ENCODE measurements around the gene PHTF2.

PHTF2 gene

GRCh38 chr7:77808517-77808916 lies 9.9 kb downstream of the PHTF2 start:
- H3K4me3 Mint-ChIP-seq = no peak overlapping the region
- H3K9me3 Mint-ChIP-seq = no peaks in the 10 kb centered on the region
- H3K4me1 Mint-ChIP-seq = peaks cover 59% of the 10 kb centered on the region
- no peak overlapping the region for H3K27ac Mint-ChIP-seq
- H3K36me3 Mint-ChIP-seq = peaks cover 21% of the 10 kb centered on the region
- H3K27me3 Mint-ChIP-seq = no peaks in the 10 kb centered on the region

GRCh38 chr7:77811516-77812289 lies 13.1 kb downstream of the PHTF2 start:
- peaks cover 18% of the 10 kb centered on the region for H3K36me3 Mint-ChIP-seq
- no peaks in the 10 kb centered on the region for H3K27me3 Mint-ChIP-seq
- H3K27ac Mint-ChIP-seq = no peak overlapping the region
- H3K4me3 Mint-ChIP-seq = no peak overlapping the region
- H3K4me1 Mint-ChIP-seq = peaks cover 52% of the 10 kb centered on the region
- H3K9me3 Mint-ChIP-seq = peaks cover 2% of the 10 kb centered on the region

GRCh38 chr7:77812290-77812685 lies 13.7 kb downstream of the PHTF2 start:
- H3K4me1 Mint-ChIP-seq = peaks cover 55% of the 10 kb centered on the region

DNA sequence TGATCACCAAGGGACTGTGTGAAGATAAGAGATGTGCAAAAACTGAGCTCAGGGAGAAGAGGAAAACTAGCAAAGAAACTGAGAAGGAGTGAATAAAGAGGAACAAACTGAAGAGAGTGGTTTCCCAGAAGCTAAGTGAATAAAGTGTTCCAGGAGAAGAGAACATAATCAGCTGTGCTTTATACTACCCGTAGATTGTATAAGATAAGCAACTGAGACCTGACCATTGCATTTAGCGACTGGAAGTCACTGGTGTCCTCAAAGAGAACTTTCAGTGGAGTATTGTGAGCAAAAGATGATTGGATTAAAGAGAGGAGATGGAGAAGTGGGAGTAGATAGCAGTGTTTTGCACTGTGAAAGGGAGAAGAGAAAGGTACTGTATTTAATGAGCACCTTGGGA lies 14.6 kb downstream of the PHTF2 start:
- Mint-ChIP-seq H3K4me3 (no peak overlapping the region), H3K27ac (no peak overlapping the region)

More at GRCh38 chr7:77812290-77812685, 13.7 kb downstream of the PHTF2 start:
- Mint-ChIP-seq H3K36me3 (peaks cover 20% of the 10 kb centered on the region), H3K4me3 (no peak overlapping the region), H3K9me3 (peaks cover 8% of the 10 kb centered on the region), H3K27me3 (no peaks in the 10 kb centered on the region), H3K27ac (no peak overlapping the region)

DNA sequence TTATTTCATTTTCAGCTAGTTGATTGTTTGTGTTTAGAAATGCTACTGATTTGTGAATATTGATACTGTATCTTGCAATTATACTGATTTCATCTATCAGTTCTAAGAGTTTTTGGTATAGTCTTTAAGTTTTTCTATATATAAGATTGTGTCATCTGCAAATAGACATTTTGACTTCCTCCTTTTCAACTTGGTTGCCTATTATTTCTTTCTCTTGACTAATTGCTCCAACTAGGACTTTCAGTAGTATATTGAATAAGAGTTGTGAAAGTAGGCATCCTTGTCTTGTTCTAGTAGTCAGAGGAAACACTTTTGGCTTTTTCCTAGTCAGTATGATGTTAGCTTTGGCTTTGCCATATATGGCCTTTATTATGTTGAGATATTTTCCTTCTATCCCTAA lies 20.4 kb downstream of the PHTF2 start:
- no peaks in the 10 kb centered on the region for H3K27me3 Mint-ChIP-seq
- H3K4me3 Mint-ChIP-seq = no peak overlapping the region
- peaks cover 44% of the 10 kb centered on the region for H3K9me3 Mint-ChIP-seq

More for the DNA sequence above, 14.6 kb downstream of the PHTF2 start:
- no peaks in the 10 kb centered on the region for H3K27me3 Mint-ChIP-seq
- H3K36me3 Mint-ChIP-seq = peaks cover 17% of the 10 kb centered on the region
- H3K9me3 Mint-ChIP-seq = peaks cover 10% of the 10 kb centered on the region
- peaks cover 50% of the 10 kb centered on the region for H3K4me1 Mint-ChIP-seq

DNA sequence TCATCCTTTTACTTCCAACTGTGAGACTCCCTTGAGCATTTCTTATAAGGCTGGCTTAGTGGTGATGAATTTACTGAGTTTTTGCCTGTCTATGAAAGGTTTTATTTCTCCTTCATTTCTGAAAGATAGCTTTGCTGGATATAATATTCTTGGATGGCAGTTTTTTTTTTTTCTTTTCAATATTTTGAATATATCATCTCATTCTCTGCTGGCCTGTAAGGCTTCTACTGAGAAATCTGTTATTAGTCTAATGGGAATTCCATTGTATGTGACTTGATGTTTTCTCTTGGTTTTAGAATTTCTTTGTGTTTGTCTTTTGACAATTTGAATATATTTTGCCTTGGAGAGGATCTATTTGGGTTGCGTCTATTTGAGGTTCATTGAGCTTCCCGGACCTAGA lies 22.4 kb downstream of the PHTF2 start:
- H3K9me3 Mint-ChIP-seq = peaks cover 56% of the 10 kb centered on the region
- no peak overlapping the region for H3K27ac Mint-ChIP-seq
- H3K27me3 Mint-ChIP-seq = no peaks in the 10 kb centered on the region
- peaks cover 30% of the 10 kb centered on the region for H3K4me1 Mint-ChIP-seq
- H3K36me3 Mint-ChIP-seq = peaks cover 63% of the 10 kb centered on the region
- H3K4me3 Mint-ChIP-seq = no peak overlapping the region

More for the DNA sequence above, 20.4 kb downstream of the PHTF2 start:
- peaks cover 55% of the 10 kb centered on the region for H3K36me3 Mint-ChIP-seq
- peaks cover 37% of the 10 kb centered on the region for H3K4me1 Mint-ChIP-seq
- H3K27ac Mint-ChIP-seq = no peak overlapping the region

DNA sequence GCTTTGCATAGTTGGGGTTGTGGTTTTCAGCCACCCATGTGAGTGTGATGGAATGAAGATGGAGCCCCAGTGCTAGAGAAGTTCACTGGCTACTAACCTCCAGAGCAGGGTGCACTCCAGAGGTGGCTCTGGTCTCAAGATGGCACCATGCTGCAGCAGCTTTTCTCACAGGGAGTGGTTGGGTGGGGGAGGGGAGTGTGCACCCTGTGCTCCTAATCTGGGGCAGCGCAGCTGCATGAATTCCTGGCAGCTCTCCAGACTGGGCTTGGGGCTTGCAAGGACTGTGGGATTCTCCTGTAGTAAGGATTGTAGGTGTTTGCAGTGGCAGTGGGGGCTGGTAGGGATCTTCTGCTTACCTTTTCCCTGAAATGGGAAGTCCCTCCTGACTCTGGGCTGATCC lies 23.7 kb downstream of the PHTF2 start:
- no peak overlapping the region for H3K4me3 Mint-ChIP-seq
- H3K4me1 Mint-ChIP-seq = peaks cover 33% of the 10 kb centered on the region
- peaks cover 48% of the 10 kb centered on the region for H3K9me3 Mint-ChIP-seq
- no peak overlapping the region for H3K27ac Mint-ChIP-seq
- peaks cover 56% of the 10 kb centered on the region for H3K36me3 Mint-ChIP-seq
- H3K27me3 Mint-ChIP-seq = no peaks in the 10 kb centered on the region

DNA sequence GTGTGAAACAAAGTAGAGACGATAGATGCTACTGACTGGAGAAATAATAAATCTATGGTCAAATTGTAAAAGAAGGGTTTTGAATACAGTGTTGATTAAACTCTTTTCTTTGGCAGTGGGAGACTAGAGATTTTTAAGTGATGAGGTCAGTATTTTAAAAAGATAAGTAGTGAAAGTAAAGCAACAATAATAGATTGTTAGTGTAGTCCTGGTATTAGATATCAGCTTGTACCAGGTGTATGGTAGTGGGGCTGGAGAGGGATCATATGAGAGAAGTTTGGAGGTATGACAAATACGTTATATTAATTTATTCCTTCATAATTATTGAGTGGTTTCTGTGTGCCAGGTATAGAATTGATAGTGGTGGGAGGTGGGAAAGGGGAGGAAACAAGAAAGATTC lies 25.2 kb downstream of the PHTF2 start:
- Mint-ChIP-seq H3K4me1 (peaks cover 31% of the 10 kb centered on the region), H3K27ac (peak overlapping the region; percentile 86), H3K4me3 (no peak overlapping the region), H3K27me3 (no peaks in the 10 kb centered on the region), H3K36me3 (peaks cover 47% of the 10 kb centered on the region), H3K9me3 (peaks cover 40% of the 10 kb centered on the region)

DNA sequence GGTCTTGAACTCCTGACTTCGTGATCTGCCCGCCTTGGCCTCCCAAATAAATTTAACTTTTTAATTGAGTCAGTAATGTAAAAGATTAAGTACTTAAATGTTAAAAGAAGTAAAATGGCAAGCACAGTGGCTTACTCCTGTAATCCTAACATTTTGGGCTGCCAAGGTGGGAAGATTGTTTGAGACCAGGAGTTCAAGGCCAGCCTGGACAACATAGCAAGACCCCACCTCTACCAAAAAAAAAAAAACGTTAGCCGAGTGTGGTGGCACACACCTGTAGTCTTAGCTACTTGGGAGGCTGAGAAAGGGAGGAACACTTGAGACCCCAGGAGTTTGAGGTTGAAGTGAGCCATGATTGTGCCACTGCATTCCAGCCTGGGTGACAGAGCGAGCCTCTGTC lies 26.1 kb downstream of the PHTF2 start:
- Mint-ChIP-seq H3K9me3 (peaks cover 32% of the 10 kb centered on the region), H3K27ac (no peak overlapping the region), H3K36me3 (peaks cover 39% of the 10 kb centered on the region), H3K4me1 (peaks cover 30% of the 10 kb centered on the region), H3K4me3 (no peak overlapping the region), H3K27me3 (no peaks in the 10 kb centered on the region)

GRCh38 chr7:77825131-77825530 lies 26.6 kb downstream of the PHTF2 start:
- Mint-ChIP-seq H3K4me3 (no peak overlapping the region), H3K36me3 (peaks cover 34% of the 10 kb centered on the region), H3K27ac (no peak overlapping the region), H3K4me1 (peaks cover 30% of the 10 kb centered on the region), H3K27me3 (no peaks in the 10 kb centered on the region), H3K9me3 (peaks cover 28% of the 10 kb centered on the region)

GRCh38 chr7:77826300-77826699 lies 27.7 kb downstream of the PHTF2 start:
- Mint-ChIP-seq H3K27ac (no peak overlapping the region), H3K4me3 (no peak overlapping the region), H3K36me3 (peaks cover 24% of the 10 kb centered on the region), H3K27me3 (no peaks in the 10 kb centered on the region), H3K9me3 (peaks cover 19% of the 10 kb centered on the region), H3K4me1 (peaks cover 41% of the 10 kb centered on the region)

DNA sequence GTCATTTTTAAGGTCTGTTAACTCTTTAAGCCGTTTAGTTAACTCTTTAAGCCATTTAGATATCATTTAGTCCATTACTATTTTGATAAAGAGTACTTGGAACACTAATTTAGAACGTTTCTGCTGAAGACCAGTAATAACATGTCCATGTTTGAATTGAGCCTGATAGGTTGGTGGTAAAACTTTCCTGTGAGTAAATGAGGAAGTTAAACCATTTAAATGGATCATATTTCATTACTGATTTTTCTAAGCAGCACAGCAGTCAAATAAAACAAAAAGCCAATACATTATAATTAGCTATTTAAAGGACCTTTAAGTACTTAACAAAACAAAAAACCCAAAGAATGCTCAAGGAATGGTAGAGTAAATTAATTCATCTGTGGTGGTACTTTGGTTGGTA lies 29.4 kb downstream of the PHTF2 start:
- H3K27me3 Mint-ChIP-seq = no peaks in the 10 kb centered on the region
- peaks cover 46% of the 10 kb centered on the region for H3K4me1 Mint-ChIP-seq
- no peak overlapping the region for H3K27ac Mint-ChIP-seq
- no peak overlapping the region for H3K4me3 Mint-ChIP-seq
- H3K9me3 Mint-ChIP-seq = peaks cover 19% of the 10 kb centered on the region
- peaks cover 17% of the 10 kb centered on the region for H3K36me3 Mint-ChIP-seq

GRCh38 chr7:77830649-77831355 lies 32.2 kb downstream of the PHTF2 start:
- Mint-ChIP-seq H3K27me3 (no peaks in the 10 kb centered on the region), H3K9me3 (no peaks in the 10 kb centered on the region), H3K27ac (peak overlapping the region; percentile 71), H3K4me3 (no peak overlapping the region), H3K36me3 (peaks cover 2% of the 10 kb centered on the region), H3K4me1 (peaks cover 56% of the 10 kb centered on the region)

GRCh38 chr7:77831481-77831880 lies 32.9 kb downstream of the PHTF2 start:
- H3K4me3 Mint-ChIP-seq = no peak overlapping the region
- H3K36me3 Mint-ChIP-seq = peaks cover 2% of the 10 kb centered on the region
- H3K27me3 Mint-ChIP-seq = no peaks in the 10 kb centered on the region
- no peaks in the 10 kb centered on the region for H3K9me3 Mint-ChIP-seq
- no peak overlapping the region for H3K27ac Mint-ChIP-seq
- H3K4me1 Mint-ChIP-seq = peaks cover 54% of the 10 kb centered on the region

DNA sequence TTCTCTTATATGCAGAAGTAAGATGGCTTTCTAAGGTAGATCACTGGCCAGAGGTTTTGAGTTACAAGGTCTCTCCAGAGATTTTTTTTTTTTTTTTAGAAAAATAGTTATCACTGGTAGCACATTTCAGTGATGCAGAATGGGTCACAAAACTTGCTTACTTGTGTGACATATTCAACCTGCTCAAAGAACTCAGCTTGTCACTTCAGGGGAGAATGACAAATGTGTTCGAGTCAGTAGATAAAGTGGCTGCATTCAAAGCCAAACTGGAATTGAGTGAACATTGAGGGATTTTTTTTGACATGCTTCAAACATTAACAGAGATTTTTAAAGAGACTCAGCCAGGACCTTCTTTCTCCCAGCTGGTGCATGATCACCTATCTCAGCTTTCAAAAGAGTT lies 33.4 kb downstream of the PHTF2 start:
- H3K27ac Mint-ChIP-seq = no peak overlapping the region
- peaks cover 51% of the 10 kb centered on the region for H3K4me1 Mint-ChIP-seq
- H3K4me3 Mint-ChIP-seq = no peak overlapping the region
- no peaks in the 10 kb centered on the region for H3K27me3 Mint-ChIP-seq
- no peaks in the 10 kb centered on the region for H3K9me3 Mint-ChIP-seq
- H3K36me3 Mint-ChIP-seq = peaks cover 3% of the 10 kb centered on the region

DNA sequence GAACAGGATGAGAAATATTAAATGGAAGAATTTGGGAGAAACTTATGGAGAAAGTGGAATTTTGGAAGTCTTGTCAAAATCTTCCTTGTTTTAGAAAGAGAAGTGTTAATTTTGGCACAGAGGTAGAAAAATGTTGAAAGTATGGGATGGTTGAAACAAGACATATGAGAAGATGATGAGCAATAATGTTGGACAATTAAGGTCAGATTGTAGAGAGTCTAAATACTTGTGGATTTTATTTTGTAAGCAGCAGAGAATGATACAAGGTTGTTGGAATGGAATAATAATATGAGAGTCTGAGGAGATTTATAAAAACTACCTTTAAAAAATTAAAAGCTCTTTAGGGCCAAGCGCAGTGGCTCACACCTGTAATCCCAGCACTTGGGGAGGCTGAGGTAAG lies 34.6 kb downstream of the PHTF2 start:
- H3K4me3 Mint-ChIP-seq = no peak overlapping the region
- no peaks in the 10 kb centered on the region for H3K9me3 Mint-ChIP-seq
- H3K4me1 Mint-ChIP-seq = peaks cover 53% of the 10 kb centered on the region
- H3K36me3 Mint-ChIP-seq = peaks cover 3% of the 10 kb centered on the region
- peak overlapping the region; percentile 18 for H3K27ac Mint-ChIP-seq
- no peaks in the 10 kb centered on the region for H3K27me3 Mint-ChIP-seq
